Stimulated activated CD8-positive, alpha-beta memory T cell treated with anti-CD3 and anti-CD28 coated beads, Interleukin-12 subunit alpha, Interleukin-12 subunit beta, amount 100 ng/mL, for 24 hours (primary cell): ENCODE measurements around the gene NUFIP2.
"Not testable (repeated sequence)": the region's sequence is repeated elsewhere in the genome, so short reads cannot be mapped to it uniquely, and the experiment has no call there.

Source experiments
- DNase-seq: peaks from one replicate; pipeline ENCODE4 v3.0.0-alpha.2; 2020; ENCODE audit errors: extremely low read depth

NUFIP2 gene

GRCh38 chr17:29238133-29238850 is 55.7 kb downstream of the NUFIP2 start:
- no peak for DNase-seq

- DNase-seq: no peak
Observed at GRCh38 chr17:29237476-29238132, 56.3 kb downstream of the NUFIP2 start.

- DNase-seq: no peak
Observed at GRCh38 chr17:29235904-29236303, 58.0 kb downstream of the NUFIP2 start.

- DNase-seq: not testable (repeated sequence)
Observed at GRCh38 chr17:29234972-29235371, 59.0 kb downstream of the NUFIP2 start.

- DNase-seq: no peak
Observed at GRCh38 chr17:29233301-29233700, 60.6 kb downstream of the NUFIP2 start.

GRCh38 chr17:29225396-29225795 is 68.6 kb downstream of the NUFIP2 start:
- DNase-seq: no peak

- DNase-seq: not testable (repeated sequence)
Observed at GRCh38 chr17:29221338-29221737, 72.6 kb downstream of the NUFIP2 start.

- DNase-seq: peak; percentile 34
Observed at GRCh38 chr17:29219378-29220047, 74.4 kb downstream of the NUFIP2 start.

- DNase-seq: no peak
Observed at GRCh38 chr17:29216856-29217255, 77.1 kb downstream of the NUFIP2 start.

GRCh38 chr17:29216181-29216580 is 77.8 kb downstream of the NUFIP2 start:
- DNase-seq: no peak

GRCh38 chr17:29215717-29216116 is 78.2 kb downstream of the NUFIP2 start:
- no peak for DNase-seq

- no peak for DNase-seq
Observed at GRCh38 chr17:29215174-29215573, 78.8 kb downstream of the NUFIP2 start.

GRCh38 chr17:29214215-29215146 is 79.5 kb downstream of the NUFIP2 start:
- no peak for DNase-seq

GRCh38 chr17:29212681-29213121 is 81.2 kb downstream of the NUFIP2 start:
- DNase-seq: no peak

GRCh38 chr17:29212094-29212631 is 81.8 kb downstream of the NUFIP2 start:
- DNase-seq: no peak

- DNase-seq: no peak
Observed at GRCh38 chr17:29210879-29211278, 83.1 kb downstream of the NUFIP2 start.

GRCh38 chr17:29209073-29209472 is 84.9 kb downstream of the NUFIP2 start:
- no peak for DNase-seq

GRCh38 chr17:29207975-29208374 is 86.0 kb downstream of the NUFIP2 start:
- DNase-seq: no peak
